GM18868 (cell line): Measurements from ENCODE around the gene APOF.
"Not testable (repeated sequence)": the region's sequence is repeated elsewhere in the genome, so short reads cannot be mapped to it uniquely, and the experiment has no call there.

ENCODE experiments used
- ATAC-seq: cut with Tn5 transposase; IDR thresholded peaks from one replicate; pipeline ENCODE4 v1.9.1; 2021; ENCODE audit warnings: mild to moderate bottlenecking, moderate library complexity; ENCODE audit not compliant: unreplicated experiment

Gene APOF, protein sequence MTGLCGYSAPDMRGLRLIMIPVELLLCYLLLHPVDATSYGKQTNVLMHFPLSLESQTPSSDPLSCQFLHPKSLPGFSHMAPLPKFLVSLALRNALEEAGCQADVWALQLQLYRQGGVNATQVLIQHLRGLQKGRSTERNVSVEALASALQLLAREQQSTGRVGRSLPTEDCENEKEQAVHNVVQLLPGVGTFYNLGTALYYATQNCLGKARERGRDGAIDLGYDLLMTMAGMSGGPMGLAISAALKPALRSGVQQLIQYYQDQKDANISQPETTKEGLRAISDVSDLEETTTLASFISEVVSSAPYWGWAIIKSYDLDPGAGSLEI

DNA sequence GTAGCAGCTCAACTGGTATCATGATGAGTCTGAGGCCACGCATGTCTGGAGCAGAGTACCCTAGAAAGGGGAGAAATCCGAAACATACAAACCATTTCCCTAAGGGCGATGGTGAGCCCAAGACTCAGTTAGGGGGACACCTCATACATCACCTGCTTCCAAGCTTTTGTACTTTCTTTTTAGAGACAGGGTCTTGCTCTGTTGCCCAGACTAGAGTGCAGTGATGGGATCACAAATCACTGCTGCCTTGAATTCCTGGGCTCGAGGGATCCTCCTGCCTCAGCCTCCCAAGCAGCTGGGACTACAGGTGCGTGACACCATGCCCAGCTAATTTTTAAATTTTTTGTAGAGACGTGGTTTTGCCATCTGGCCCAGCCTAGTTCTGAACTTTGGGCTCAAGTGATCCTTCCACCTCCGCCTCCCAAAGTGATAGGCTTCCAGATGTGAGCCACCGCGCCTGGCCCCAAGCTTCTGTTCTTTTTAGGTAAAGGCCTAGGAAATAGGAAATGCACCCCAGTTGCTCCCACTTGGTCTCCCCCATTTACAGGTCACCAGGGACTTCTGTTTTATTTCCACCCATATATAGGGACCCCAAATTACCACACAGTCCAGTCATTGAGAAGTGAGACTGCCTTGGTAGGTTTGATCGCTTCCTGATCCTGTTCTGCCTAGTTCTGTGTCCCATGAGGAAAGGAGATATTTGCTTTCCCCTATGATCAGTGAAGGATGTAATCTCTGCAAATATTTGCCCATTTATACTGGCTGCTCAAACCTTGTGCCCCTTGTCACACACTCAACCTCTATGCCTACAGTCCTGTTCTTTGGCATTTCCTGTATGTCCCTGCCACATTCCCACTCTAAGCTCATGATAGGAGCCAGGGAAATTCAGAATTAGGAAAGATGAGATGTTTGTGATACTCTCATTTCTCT is at the start of gene APOF:
Gene APOF, minus strand, starts transcription at position 728 of the 930 bp plus-strand sequence. Its CDS starts 112 bp downstream, at position 616.
- no peak for ATAC-seq

DNA sequence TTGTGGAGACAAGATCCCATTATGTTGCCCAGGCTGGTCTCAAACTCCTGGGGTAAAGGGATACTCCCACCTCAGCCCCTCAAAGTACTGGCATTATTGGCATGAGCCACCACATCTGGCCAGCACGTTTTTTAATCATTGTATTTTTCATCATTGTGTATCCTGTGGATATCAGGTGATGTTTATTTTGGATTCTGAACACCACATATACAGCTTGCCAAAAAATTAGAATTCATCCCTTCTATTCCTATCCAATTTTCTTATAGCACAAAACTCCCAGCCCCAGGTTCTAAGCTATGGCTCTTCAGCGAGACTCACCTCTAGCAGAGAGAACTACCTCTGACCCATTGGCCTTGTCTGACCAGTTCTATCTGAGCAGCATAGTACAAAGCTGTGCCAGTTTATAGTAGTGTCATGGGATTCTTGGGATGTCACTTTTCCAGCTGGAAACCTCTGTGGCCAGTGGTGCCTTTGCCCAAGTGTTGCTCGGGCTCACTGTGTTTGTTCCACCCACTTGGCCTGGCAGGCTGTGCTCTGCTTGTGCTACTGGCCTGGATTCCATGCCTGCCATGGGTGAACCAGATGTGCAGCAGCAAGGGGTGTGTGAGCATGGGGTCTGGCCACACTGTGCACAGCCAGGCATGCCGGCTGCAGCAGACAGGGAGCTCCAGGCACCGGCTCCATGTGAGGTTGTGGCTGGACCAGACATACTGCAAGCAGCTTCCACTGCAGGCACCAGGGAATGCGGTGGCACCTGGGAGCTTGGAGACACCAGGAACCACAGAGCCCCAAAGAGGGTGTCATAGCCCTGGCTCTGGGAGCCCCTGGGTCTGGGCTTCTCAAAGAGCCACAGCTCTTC is 49.4 kb upstream of the APOF start:
- ATAC-seq = no peak

DNA sequence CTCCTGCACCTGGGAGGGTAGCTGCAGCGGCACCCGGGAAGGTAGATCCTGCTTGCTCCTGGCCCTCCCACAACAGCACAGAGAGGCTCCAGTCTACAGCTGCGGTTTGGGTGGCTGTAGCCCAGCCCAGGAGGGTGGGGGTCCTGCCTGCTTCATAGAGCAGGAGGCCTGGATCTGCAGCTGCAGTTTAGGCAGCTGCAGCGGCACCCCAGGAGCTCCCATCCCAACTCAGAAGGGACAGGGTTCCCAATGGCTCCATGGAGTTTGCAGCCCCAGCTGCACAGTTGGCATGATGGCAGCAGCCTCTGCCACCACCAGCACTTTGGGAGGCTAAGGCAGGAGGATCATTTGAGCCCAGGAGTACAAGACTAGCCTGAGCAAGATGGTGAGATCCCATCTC is 48.1 kb upstream of the APOF start:
- ATAC-seq = no peak

DNA sequence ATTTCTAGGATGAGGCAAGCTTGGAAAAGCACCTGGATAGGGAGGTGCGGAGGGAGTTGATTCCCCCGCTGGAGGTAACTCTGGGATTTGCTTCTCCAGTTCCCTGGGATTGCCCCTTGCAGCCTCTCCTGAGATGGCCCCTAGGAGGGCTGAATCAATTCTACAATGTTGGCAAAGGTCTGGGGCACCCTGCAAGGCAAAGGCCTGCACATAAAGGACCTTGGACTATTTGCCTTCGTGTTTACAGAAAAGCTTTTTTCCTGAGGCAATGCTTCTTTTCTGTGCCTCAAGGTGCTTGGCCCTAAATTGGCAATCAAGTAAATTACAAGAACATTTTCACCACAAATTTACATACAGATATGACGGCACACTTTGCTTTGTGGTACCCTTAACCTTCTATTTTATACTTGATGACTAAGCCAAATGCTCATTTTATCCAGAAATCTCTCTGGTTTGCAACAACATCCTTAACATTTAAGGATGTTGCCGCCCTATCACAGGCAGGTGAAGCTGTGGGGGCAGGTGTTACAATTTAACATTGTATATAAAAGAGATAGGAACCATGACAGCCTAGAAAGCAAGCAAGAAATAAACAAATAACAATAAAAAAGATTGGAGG is 46.3 kb upstream of the APOF start:
- no peak for ATAC-seq

DNA sequence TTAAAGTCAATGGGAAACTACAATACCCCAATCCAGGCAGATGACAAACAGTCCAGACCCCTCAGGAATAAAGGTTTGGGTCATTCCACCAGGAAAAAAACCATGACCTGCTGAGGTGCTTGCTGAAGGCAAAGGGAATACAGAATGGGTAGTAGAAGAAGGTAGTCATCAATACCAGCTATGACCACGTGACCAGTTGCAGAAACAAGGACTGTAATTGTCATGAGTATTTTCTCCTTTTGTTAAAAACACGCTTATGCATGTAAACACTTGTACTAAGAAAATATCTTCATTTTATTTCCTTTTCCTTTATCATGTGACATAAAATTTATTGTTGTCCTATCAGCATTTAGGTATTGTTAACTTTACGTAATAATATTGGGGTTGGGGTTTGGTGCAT is 41.6 kb upstream of the APOF start:
- not testable (repeated sequence) for ATAC-seq

DNA sequence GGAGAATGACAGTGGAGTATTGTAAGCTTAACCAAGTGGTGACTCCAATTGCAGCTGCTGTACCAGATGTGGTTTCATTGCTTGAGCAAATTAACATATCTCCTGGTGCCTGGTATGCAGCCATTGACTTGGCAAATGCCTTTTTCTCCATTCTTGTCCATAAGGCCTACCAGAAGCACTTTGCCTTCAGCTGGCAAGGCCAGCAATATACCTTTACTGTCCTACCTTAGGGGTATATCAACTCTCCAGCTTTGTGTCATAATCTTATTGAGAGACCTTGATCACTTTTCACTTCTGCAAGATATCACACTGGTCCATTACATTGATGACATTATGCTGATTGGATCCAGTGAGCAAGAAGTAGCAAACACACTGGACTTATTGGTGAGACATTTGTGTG is 39.0 kb upstream of the APOF start:
- not testable (repeated sequence) for ATAC-seq

DNA sequence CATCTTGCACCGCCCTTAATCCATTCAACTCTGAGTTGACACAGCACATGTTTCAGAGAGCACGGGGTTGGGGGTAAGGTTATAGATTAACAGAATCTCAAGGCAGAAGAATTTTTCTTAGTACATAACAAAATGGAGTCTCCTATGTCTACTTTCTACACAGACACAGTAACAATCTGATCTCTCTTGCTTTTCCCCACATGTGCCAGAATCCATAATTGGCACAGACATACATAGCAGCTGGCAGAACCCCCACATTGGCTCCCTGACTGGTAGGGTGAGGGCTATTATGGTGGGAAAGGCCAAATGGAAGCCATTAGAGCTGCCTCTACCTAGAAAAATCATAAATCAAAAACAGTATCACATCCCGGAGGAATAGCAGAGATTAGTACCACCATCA is 38.5 kb upstream of the APOF start:
- not testable (repeated sequence) for ATAC-seq

DNA sequence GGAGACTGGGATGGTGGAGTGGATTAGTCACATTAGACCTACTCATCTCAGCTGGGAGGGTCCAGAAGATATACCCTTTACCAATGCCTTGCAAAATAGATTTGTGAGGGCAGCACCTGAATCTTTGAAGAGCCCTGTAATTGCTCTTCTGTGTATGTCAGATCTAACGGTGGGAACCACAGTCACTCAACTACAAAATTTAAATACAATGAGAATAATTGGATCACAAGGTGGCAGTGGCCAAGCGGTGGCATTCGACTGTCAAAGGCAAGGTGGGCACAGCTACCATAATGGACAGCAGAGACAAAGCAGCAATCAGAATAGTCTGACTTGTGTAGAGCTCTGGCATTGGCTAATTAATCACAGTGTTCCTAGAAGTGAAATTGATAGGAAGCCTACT is 36.8 kb upstream of the APOF start:
- not testable (repeated sequence) for ATAC-seq

DNA sequence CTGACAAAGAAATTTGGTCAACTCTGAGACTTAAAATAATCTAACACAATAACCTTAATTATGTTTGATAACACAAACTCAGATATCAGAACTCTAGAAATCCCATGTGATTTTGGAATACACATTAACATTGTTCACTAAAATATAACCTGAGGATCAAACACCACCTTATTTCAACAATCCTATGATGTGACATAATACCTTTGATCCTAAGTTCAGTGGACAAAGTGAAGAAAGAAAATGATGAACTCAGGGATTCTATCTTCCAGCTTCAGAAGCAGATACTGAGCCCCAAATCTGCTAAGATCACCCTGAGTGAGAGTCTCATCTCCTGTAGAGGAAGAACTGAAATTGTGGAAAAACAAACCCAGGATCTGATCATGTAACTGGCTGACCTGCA is 35.7 kb upstream of the APOF start:
- ATAC-seq = no peak

DNA sequence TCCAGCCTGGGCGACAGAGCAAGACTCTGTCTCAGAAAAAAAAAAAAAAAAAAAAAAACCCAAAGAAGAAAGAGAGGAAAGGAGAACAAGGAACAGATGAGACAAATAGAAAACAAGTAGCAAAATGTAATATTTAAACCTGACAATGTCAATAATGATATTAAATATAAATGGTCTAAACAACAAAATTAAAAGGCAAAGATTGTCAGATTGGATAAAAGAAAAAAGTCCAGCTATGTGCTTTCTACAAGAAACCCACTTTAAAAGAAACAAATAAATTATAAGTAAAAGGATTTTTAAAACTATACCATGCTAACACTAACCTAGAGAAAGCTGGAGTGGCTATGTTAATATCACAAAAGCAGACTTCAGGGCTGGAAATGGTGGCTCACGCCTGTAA is 29.7 kb upstream of the APOF start:
- no peak for ATAC-seq

DNA sequence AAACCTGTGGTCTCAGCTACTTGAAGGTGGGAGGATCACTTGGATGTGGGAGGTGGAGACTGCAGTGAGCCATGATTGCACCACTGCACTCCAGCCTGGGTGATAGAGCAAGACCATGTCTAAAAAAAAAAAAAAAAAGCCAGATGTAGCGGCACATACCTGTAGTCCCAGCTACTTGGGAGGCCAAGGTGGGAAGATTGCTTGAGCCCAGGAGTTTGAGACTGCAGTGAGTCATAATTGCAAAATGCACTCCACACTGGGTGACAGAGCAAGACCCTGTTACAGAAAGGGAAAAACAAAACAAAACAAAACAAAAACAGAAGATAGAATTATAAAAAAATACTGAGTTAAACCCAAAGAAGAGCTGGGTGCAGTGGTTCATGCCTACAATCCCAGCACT is 29.1 kb upstream of the APOF start:
- ATAC-seq = no peak

DNA sequence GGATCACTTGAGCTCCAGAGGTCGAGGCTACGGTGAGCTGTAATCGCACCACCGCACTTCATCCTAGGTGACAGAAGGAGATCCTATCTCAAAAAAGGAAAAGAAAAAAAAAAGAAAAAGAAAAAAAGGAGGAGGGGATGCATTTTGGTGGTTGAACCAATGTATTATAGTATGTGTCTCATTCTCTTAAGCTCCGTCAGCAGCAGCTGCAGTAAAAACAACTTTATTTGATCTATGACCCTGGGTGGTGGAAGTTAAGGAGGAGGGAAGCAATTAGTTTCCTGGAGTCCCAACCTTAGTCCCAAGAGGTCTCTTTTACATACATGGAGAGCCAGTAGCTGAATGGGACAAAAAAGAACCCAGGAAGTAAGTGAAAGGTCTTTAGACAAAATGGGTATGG is 26.8 kb upstream of the APOF start:
- ATAC-seq = no peak

DNA sequence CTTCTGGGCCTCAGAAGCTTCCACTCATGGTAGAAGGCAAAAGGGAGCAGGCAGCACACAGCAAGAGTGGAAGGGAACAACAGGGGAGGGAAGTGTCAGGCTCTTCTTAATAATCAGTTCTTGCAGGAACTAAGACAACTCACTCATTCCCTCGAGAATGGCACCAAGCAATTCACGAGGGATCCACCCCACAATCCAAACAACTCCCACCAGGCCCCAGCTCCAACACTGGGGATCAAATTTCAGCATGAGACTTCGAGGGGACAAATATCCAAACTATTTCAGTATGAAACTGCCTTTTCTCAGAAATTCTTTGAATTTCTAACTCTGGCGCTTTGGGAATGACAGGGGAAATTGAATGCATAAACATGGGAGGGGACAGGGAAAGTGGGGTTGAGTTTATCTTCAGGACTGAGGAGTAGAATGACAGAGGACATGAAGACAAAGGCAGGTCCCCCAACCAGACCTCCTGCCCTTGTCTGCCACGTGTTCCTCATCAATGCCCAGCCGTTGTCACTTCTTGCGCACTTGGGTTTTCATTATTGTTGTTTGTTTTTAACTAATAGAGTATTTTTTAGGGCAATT is 24.6 kb upstream of the APOF start:
- ATAC-seq = no peak

DNA sequence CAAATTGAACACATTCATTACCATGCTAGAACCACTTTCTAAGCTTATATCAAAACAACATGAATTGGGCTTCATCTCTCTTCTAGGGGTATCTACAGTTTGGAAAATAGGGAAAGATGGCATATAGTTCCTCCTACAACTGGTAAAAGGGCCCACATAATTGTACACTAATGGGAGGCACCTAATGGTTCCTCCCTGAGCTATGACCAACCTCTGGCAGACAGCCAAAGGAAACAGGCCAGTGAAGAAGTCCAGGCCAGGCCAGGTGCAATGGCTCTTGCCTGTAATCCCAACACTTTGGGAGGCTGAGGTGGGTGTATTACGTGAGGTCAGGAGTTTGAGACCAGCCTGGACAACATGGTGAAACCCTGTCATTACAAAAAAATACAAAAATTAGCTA is 23.2 kb upstream of the APOF start:
- ATAC-seq = no peak

DNA sequence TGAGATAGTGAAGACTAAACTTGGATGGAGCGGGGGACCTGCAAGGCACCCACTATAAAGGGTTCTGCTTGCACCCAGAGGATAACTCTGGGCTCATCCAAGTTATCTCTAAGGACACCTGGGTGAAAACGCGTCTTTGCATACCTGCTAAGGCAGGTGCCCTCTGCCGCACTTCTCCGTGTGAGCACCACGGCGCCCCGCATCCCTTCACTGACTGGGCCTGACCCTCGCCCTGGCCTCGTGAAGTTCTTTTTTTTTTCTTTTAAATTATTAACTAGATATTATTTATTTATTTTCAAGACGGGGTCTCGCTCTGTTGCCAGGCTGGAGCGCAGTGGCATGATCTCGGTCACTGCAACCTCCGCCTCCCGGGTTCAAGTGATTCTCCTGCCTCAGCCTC is 20.0 kb upstream of the APOF start:
- no peak for ATAC-seq

DNA sequence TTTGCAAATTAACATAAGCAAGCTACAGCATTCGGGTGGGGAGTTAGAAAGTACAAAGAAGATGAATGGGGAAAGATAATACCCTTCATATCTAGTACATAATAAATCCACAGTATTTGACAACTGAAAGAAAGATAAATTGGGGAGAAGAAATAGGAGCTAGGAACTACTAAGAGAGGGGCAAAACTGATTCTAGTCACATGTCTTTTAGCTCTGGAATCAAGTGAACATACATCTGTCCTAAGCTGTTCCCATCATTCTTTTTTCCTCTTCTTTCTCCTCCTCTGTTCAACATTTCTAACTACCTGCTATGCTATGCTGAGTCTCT is 15.3 kb upstream of the APOF start:
- ATAC-seq = no peak

DNA sequence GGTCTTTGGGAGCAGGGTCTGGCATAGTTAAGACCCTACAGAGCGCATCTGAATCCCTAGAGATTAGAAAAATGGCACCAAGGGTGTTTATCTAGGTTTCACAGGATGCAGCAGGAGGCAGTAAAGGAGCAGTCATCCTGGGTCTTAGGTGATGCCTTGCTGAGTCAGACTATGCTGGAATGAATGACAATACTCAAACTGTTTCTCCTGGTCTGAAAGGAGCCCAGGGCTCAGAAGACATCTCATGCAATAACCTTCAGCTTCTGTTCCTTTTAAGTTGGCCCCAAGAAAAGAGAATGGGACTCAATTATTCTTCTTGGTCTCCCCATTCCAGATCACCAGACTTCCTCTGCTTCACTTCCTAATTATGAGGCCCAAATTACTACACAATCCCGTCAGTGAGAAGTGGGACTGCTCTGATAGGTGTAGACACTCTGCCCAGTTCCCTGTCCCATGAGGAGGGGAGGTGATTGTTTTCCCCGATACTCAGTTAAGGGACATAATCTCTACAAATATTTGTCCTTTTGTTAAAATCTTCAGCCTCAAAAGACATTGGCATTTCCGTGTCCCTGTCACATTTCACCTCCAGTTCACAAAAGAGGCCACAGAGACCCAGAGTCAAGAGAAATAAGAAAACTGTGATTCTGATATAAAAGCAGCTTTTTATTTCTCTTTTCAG is 14.8 kb upstream of the APOF start:
- ATAC-seq = no peak

DNA sequence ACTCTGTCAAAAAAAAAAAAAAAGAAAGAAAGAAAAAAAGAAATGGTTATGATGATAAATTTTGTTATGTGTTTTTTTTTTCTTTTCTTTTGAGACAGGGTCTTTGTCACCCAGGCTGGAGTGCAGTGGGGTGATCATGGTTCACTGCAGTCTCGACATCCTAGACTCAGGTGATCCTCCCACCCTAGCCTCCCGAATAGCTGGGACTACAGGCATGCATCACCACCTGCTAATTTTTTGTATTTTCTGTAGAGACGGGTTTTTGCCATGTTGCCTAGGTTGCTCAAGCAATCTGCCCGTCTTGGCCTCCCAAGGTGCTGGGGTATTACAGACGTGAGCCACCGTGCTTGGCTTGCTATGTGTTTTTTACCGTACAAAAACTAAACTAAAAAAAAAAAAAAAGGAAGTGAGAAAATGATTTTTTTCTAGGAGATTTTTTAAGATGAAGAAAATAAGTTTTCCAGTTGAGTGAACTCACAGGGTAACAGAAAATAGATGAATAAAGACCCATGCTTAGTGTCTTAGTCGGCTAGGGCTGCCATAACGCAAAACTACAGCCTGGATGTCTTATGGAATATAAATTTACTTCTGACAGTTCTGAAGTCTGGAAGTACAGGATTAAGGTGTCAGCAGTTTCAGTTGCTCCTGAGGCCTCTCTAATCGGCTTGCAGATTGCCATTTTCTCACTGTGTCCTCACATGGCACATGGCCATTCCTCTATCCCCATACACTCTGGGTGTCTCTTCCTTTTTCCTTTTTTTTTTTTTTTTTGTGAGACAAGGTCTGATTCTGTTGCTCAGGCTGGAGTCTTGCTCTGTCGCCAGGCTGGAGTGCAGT is 13.2 kb upstream of the APOF start:
- ATAC-seq = peak; percentile 75
